NCI-H2081 treated with DMSO at 0.1 percent for 48 hours (cell line): Measurements from ENCODE around the gene SDF2L1.

Source experiments
- DNase-seq: peaks from one replicate; lab custom pipeline; 2025; lab: John Stamatoyannopoulos, UW

The SDF2L1 gene

DNA sequence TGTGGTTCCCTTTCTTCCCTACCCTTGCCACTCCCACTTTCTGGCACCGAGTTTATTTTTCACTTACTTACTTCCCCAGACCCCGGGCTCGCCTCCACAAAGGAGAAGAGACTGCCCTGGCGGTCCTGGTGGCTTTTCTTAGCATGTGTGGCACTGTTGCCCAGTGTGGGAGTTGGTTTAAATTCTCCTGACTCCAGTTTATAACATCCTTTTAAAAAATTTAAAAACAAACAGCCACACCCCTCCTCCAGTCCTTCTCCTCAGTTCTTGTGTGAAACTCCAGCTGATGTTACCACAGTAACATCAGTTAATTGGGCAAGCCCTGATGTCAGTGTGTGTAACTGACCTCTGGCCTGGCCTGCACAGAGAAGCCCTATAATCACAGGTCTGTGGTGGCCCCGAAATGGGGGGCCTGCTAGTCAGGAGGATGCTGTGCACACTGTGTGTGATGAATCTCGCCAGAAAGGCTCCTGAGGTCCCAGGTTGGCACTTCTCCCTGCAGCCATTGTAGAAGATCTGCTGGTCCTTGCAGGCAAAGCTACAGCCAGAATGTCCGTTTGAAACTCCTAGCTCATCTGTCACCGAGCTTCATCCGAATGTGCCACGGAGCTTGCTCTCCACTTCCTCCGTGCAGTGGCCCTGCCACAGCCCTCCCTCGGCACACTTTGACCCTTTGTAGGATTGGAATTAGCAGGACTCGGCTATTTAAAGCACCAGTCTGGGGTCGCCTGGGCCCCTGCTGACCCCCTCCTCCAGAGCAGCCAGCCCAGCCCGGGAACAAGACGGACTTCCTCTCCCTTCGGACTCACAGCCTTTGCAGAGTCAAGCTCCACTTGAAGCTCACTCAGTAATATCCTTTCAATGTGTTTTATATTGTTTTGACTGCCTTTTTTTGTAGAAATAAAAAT, 19.8 kb upstream of the SDF2L1 start:
- DNase-seq: no peak

DNA sequence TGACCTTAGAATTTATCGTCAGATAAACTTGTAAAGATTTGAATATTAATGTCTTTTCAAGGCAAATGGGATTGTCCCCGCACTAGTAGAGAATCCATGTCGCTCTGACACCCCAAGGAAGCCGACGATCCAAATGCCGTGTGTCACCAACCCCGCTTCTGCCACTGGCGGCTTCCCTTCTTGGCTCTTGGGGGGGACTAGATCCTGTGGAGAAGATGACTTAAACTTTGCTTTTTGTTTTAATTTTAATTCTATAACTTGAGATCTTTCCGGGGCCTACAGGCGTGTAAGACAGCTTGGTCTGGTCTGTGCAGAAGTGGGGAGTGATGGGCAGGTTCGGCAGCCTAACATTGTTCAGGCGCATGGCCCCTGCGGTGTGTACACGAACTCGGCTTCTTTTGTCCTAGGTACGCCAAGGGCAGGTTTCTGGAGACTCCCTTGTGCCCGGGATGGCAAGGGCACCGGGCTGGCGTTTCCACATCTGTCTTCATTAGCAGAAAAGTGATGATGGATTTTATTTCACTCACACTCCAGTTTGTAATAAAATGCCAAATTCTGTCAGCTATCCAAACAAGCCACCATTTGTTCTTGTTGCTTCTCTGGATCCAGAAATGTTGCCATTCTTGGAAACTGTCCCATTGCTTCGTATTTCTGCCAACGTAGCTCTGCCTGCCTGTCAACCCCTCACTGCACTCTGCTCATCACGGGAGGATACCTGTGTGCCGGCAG, 19.0 kb upstream of the SDF2L1 start:
- DNase-seq: no peak

DNA sequence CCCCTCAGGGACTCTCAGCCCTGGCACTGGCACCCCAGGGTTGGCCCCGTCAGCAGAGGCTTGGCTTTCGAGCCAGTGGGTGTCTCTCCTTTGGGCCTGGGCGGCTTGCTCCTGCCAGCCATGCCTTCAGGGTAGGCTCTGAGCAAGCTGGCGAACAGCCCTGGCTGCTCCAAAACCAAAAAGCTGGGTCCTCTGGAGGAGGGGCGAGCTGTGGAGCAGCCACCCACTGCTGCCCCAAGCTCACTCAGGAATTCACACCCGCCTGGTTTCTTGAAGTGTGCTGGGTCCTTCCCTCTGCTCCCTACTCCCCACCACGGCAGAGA, 18.5 kb upstream of the SDF2L1 start:
- DNase-seq: no peak

DNA sequence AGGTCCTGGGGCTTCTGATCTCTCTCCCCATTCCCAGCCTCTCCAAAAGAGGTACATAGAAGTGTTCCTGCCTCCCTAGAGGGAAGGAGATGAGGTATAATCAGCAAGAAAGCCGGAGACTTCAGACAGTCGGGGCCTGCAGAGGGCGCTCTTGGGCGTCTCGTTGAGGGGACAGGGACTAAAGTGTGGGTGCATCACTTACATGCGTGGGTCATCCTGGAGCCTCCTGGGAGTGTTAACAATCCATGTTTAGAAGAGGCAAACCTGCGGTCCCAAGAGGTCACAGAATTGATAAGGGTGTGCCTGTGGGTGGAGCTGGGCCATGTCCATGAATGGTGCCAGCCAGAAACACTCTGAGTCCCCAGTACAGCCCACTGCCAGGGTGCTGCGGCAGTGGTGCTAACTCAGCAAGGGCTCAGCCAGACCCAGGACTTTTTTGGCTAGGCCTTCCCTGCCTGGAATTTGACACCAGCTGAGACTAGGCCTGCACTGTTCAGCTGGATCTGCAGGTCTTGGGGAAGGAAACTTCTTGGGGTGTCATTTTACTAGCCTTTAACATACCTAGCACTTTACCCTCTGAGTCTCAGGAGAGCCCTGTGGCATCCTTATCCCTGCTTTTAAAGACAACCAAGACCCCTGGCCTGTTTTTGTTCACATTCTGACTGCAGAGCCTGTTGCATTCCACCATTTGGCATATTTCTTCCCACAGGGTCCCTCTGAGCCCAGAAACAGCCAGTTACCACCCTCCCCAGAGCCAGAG, 17.8 kb upstream of the SDF2L1 start:
- no peak for DNase-seq

DNA sequence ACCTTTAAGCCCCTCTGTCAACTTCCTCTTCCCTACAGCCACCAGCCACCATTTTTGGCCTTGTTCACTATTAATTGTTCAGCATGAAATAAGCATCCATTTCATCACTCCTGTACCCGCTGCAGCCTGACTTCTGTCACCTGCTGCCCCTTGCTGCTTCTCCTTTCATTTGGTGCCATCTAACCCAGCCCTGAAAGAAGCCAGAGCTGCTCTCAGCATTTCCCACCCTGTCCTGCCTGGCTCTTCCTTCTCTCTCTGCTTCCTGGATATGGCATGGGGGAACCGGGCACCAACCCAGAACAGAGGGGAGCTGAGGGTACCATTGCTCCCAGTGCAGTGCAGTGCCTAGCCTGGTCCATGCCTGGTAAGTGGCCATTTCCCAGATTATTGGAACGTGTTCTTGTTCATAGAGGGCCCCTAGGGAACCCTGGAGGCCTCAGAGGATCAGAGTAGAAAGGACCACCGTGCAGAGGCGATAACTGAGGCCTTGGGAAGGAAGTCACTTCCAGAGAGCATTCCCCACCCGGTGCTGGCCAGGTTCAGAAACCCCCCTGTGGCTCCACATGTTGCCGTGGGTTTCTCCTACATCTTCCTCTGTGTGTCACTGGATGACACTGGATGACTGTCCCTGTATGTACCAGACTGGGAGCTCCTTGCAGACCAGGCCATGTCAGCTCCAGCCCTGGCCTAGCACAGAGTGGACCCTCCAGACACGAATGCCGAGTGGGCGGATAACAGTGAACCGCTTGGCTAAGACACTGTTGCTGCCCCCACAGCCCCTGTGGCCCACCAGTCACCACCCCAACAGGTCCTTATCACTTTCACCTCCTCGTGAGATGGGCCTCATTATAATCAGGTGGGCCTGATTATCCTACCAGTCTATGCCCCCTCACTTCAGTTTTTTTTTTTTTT, 17.0 kb upstream of the SDF2L1 start:
- no peak for DNase-seq

DNA sequence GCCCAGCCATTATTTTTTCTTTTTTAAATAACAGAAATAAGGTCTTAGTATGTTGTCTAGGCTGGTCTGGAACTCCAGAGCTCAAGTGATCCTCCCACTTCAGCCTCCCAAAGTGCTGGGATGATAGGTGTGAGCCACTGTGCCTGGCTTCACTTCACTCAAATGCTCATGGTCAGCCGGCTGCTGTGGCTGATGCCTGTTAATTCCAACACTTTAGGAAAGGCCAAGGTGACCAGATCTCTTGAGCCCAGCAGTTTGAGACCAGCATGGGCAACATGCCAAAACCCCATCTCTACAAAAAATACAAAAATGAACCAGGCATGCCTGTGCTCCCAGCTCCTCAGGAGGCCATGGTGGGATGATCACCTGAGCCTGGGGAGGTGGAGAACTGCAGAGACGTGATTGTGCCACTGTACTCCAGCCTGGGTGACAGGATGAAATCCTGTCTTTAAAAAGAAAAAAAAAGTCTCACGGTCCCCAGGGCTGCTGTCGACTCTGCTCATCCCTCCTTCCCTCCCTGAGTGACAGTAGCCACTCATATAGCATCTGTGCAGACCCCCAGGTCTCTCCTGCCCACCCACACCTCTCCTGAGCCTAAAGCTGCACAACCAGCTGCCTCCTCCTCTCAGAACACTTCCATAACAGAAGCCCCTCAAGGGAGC, 15.9 kb upstream of the SDF2L1 start:
- DNase-seq: no peak

DNA sequence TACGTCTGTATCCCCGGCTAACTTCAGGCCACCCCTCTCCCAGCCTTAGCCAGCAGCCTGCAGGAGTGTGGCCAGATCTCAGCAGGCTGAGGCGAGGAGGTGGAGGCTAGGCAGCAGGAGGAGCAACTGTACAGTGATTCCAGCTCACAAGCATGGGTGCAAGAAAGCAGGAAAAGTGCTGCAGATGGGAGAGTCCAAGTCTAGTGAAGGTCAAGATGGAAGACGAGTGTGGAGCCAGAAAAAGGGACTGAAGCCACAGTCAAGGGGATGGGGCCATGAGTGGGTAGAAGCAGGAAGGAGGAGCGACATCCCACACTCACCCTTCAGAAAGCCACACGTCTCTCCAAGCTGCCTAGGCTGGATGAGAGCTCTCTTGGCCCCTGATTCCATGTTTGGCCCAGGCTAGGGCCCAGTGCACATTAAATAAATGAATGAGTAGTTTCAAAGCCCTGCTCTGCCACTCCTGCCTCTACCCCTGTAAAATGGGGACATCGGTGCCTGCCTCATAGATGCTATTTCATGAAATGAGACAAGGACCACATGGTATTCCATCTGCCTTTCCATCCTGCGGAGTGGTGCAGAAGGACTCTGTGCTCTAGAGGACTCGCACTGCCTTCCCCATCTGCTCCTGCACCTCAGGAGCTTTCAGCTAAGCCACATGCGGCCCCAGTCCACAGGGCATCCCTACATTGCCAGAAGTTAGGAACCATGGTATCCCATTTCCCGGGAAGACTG, 15.2 kb upstream of the SDF2L1 start:
- DNase-seq: no peak

DNA sequence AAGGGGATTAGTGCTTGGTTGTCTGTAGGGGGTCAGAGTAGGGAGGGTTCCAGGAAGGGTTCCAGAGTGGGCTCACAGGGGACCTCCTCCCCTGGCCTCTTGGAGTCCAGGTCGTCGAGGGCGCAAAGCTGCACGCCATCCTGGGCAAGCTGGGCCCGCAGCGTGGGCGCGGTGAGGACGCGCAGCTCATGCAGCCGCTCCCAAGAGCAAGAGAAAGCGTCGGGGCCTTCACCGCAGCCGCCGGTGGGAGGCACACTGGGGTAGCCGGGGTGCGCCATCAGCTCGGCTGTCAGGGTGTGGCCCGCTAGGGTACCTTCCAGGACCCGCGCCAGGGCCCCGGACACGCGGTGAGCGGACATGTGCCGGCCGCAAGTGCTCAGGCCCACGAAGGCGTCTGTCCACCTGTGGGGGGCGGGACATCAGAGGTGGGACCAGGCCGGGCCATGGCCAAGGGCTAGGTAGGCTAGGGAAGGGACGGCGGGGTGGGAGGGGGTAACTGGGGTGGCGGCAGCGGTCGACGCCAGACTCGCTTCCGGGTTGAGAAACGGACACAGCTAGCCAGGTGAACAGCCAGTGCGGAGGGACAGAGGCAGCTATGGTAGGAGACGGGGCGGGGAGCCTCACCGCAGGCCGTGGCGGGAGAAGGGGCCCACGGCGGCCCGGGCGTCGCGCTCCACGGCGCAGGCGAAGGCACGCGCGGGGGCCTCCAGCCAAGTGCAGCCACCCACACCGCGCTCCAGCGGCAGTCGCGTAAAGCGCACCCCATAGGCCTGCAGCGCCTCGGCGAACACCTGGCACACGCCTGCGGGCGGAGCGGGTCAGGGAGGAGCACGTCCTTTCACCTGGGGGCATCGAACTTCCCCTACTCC, 13.5 kb upstream of the SDF2L1 start:
- no peak for DNase-seq

DNA sequence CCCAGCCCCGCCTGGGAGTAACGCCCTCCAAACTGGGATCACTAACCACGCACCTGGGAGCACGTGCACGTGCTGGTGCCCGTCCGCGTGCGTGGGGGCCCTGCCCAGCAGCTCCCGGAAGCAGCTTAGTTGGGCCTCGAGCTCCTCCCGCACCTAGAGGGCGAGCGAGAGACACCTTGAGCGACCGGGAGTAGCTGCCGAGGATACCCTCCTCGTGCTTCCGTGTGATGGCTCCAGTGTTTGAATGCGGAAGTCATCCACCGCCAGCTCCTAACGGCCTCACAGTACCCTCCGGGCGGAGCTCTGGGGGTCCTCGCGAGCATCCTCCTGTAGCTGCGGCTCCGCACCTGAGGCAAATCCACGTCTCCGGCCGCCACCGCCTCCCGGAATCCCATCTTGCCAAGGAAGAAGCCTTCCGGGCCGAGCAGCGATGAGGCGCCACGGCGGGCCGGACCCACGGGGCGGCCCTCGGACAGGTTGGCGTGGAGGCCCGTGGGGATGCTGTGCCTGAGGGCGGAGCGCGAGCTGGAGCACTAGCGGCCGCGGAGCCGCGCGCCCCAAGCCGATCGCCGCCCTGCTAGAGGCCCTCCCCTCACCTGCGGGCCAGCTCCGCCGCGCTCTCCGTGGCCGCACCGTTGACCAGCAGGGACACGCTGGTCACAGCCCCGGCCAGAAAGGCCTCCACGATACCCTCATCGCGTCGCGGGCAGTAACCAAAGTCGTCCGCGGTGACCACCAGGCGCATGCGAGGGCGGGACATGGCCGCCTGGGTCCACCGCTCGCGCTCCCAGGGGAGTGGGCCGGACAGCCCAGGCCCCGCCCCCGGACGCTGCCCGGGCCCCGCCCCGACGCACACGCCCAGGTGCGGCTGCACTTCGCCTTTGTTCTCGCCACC, 12.6 kb upstream of the SDF2L1 start, which contains the start of gene YDJC:
Gene YDJC (minus strand): TSS at position 768 of the 895 bp plus-strand sequence. CDS start 8 bp downstream, at position 760.
- DNase-seq: peak; percentile 54

DNA sequence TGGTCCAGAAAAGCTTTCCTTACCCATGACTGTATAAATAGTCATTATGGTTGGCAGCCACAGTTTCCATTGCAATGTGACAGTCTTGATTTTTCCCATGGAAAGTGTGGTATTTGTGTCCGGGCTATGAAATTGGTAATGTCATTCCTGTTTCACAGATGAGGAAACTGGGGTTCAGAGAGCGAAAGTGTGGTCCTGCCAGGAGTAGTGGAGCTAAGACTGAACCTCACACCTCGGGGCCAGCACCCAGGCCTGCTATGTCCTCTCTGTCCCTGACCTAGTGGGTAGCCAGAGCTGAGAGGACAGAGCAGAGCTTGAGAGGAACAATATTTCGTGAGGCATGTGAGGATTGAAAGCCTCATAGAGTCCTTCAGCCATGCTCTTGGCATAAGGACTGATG, 11.1 kb upstream of the SDF2L1 start:
- DNase-seq: no peak

DNA sequence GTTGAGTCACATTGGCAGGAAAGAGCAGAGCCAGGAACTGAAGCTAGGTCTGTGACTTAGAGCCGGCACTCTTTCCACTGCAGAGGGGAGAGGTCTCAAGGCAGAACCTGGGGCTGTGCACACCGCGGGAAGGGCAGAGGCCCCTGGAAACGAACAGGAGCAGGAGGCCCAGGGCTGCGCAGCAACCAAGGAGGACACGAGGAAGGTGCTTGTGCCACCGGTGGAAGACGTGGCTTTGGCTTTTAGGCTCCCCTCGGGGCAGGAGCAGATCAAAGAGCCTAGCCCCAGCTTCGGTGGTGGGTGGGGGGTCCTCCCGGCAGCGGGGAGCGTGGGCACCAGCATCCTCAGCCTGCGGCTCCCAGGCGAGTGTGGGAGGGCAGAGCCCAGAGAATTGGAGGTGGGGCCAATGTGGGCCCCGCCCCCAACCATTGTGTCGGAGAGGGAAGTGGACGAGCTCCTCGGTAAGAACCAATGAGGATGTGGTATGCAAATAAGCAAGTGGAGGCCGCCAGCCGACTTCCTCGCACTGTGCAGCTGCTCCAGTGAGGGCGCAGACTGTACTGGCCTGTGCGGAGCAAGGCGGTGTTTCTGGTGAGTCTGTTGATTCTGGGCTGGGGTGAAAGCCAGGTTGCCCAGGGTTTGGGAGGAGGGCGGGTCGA, 9.7 kb upstream of the SDF2L1 start, which contains the start of gene CCDC116:
Gene CCDC116 (plus strand): TSS at position 524 of the 659 bp plus-strand sequence. CDS start 422 bp downstream, outside the sequence.
- DNase-seq: no peak

DNA sequence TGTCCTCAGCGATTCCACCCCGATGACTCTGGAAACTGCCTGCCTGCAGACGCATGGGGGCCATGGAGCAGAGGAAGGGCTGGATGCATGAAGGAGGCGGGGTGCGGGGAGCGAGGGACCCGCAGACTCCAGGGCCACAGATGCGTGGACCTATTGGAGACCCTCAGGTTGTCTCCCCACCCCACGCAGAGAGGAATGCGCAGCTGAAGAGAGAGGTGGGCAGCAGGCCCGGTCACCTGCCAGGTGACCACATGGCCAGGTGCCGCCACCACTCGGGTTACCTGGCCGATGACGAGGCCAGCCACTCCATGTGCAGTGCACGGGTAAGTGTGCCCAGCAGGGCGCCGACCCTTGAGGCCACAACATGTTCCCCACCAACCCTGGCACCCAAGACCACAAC, 9.2 kb upstream of the SDF2L1 start:
- DNase-seq: no peak

DNA sequence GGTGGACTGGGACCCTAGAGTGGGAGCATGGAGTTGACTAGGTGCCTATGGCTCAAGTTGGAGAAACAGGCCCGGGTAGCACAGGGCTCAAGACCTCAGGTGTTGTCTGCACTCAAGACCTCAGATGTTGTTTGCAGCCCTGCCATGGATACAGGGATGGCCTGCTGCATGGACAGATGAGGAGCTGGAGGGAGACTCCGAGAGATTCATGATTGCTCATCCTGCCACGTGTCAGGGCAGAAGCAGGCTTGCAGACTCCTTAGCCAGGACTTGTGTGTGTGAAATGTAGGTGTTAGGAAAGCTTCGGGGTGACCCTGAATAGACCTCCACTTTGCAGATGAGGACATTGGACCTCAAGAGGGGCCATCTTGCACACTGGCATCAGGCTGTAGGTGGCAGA, 8.6 kb upstream of the SDF2L1 start:
- no peak for DNase-seq

DNA sequence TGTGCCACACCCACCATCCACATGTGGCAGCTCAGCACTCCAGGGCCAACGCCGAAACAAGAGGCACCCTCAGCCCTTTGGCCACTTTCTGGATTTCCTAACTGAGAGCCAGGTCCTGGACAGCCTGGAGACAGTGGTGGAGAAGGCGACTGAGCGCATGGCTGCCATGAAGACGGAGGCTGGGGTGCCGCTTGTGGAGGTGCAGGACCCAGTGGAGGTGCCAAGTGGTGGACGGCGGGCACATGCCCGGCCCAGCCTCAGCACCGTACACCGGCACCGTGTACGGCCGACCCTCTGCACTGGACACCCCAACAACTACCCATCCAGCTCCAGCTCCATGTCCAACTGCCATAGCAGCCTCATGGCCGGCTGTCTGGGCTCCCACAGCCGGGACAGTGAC, 8.0 kb upstream of the SDF2L1 start:
- DNase-seq: no peak

DNA sequence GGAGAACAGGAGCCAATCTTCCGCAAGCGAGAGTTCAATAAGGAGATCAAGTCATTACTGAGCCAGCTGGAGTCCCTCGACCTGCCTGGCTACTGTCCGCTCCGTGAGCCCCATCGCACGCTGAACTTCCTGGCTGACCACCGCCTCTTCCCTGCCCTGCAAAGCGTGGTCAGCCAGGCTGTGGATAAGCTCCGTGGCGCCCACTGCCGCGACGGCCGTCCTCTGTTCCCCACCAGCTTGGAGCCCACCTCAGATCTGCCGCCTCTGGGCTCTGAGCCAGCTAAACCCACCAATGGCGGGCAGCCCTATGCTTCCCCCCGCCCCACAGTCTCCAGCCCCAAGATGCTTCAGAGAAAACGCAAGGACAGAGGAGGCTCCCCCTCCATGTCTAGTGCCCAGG, 7.3 kb upstream of the SDF2L1 start:
- DNase-seq: no peak

DNA sequence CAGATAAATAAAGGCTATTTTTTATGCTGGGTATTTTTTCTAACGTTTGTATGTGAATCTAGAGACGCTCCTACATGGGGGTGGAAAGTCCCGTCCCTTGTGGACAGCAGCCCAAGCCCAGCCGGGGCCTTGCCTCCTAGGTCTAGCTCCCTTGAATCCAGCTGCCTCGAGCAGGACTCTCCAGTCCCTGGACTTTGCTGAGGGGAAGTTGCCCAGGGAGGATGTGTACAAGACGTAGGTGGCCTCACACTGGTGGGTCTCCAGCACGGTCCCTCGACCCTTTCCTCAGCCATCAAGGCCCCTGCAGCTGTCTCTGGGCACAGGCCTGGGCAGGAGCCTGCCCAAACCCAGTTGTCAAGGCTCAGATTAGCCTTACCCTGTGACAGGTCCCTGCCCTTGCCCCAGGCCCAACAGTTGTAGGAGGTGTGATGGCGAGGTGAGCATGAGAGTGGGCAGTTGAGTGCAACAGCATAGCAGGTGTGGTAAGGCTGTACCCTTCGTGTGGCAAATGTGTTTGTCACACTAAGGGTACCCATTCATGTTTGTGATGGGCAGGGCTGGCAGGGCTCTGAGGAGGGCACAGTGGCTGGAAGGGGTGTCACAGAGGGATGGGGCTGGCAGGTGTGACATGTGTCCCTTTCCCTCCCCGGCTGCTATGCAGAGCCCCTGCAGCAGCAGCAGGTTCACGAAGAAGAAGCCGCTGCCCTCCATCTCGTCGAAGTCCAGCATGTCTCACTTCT, 6.2 kb upstream of the SDF2L1 start:
- no peak for DNase-seq
